Esophagus squamous epithelium (tissue), 5 donors: Measurements from ENCODE around the gene SMIM12. TPM values are rescaled to one million over a fixed set of nuclear protein-coding genes. Genes with fewer than 3 reads are reported as not detected.

Experiments
- DNase-seq: peaks from one replicate; lab custom pipeline; 2025; lab: John Stamatoyannopoulos, UW
- H3K27ac ChIP-seq, 4 donors: fragments of 200-600 bp; sonication (generic); one replicate each; pipeline ENCODE4 v1.5.1; 2016 to 2019; ENCODE audit warnings: mild to moderate bottlenecking in 1 of 4
- H3K27me3 ChIP-seq, 4 donors: fragments of 200-600 bp; sonication (generic); 1 replicate in 3 of 4; 2 replicates in 1 of 4; pipeline versions ENCODE4 v1.5.1 to v1.6.0; 2017 to 2021; ENCODE audit warnings: antibody characterized with exemption in 1 of 4
- H3K36me3 ChIP-seq, 3 donors: fragments of 200-600 bp; sonication (generic); one replicate each; pipeline ENCODE4 v1.5.1; 2016 to 2019
- H3K4me1 ChIP-seq, 3 donors: fragments of 200-600 bp; sonication (generic); one replicate each; pipeline ENCODE4 v1.5.1; 2017 to 2019
- H3K4me3 ChIP-seq, 4 donors: fragments of 200-600 bp; sonication (generic); 1 replicate in 3 of 4; 2 replicates in 1 of 4; pipeline ENCODE4 v1.5.1; 2016 to 2019; ENCODE audit warnings: mild to moderate bottlenecking in 2 of 4, moderate library complexity in 1 of 4
- H3K9me3 ChIP-seq, 3 donors: fragments of 200-600 bp; sonication (generic); one replicate each; pipeline ENCODE4 v1.5.1; 2016 to 2019
- CTCF ChIP-seq, 6 experiments: fragments of 450-650 bp in 4 of 6; fragments of 200-600 bp in 2 of 6; sonication (generic) in 2 of 6; IDR thresholded peaks; one replicate each; pipeline ENCODE4 v1.5.1; 2016 to 2019; ENCODE audit warnings: antibody characterized with exemption in 6 of 6, mild to moderate bottlenecking in 4 of 6, moderate library complexity in 4 of 6
- POLR2A ChIP-seq, 4 donors: fragments of 450-650 bp; IDR thresholded peaks; one replicate each; pipeline ENCODE4 v1.6.1; 2017; ENCODE audit warnings: antibody characterized with exemption in 4 of 4, mild to moderate bottlenecking in 4 of 4, moderate library complexity in 3 of 4
- WGBS, 2 donors: methylation state at CpG; one replicate each; pipeline ENCODE4 v1.1.5; 2018; 5-methylcytosine and 5-hydroxymethylcytosine counted together
- intact Hi-C: fragments of 100-400 bp; cut with DNase I; formaldehyde crosslinking; loops from one replicate; pipeline ENCODE4 v1.15.0; 2022
- total RNA-seq, 4 donors: library from RNA; depleted of rRNA; stranded (reverse); fragments of >200 nt; gene quantifications; one replicate each; pipeline ENCODE4 v1.1.0, GENCODE V29; 2016
- donor health status: DM: yes; HTN: yes; CAD: no.

The SMIM12 gene
- total RNA-seq, 4 donors from 2014 or later = 29.5 to 41.8 (median 36.0) TPM

GRCh38 chr1:34874296-34874952 lies 14.9 kb upstream of the SMIM12 start:
- peaks cover 0 to 77% (median 0%) of the 10 kb centered on the region in 4 donors for H3K27me3 ChIP-seq
- intact Hi-C loops = no loop called here
- DNase-seq = no peak
- 41% methylated on average over 4 of the region's 4 CpGs for WGBS, 2 donors
- no peaks in the 10 kb centered on the region for H3K4me1 ChIP-seq
- H3K4me3 ChIP-seq = no peak overlapping the region
- no peaks in the 10 kb centered on the region for H3K36me3 ChIP-seq
- TF ChIP-seq CTCF (IDR thresholded peaks at IDR 0.05) = no peak
- no peak for TF ChIP-seq POLR2A (IDR thresholded peaks at IDR 0.05)
- H3K9me3 ChIP-seq = no peaks in the 10 kb centered on the region
- no peak overlapping the region for H3K27ac ChIP-seq

GRCh38 chr1:34872133-34872503 lies 12.6 kb upstream of the SMIM12 start:
- Histone ChIP-seq H3K36me3 (no peaks in the 10 kb centered on the region), H3K27ac (no peak overlapping the region), H3K4me1 (peaks cover 0 to 2% (median 0%) of the 10 kb centered on the region in 3 donors), H3K9me3 (no peaks in the 10 kb centered on the region), H3K27me3 (peaks cover 0 to 56% (median 0%) of the 10 kb centered on the region in 4 donors), H3K4me3 (no peak overlapping the region)
- 82 to 88% methylated on average over 4 of the region's 4 CpGs for WGBS, 2 donors
- TF ChIP-seq POLR2A (IDR thresholded peaks at IDR 0.05) = no peak
- no peak for TF ChIP-seq CTCF (IDR thresholded peaks at IDR 0.05)
- intact Hi-C loops = no loop called here
- no peak for DNase-seq

- Histone ChIP-seq H3K36me3 (no peaks in the 10 kb centered on the region), H3K27ac (no peak overlapping the region), H3K9me3 (no peaks in the 10 kb centered on the region), H3K4me3 (no peak overlapping the region), H3K4me1 (peaks cover 4 to 7% (median 5%) of the 10 kb centered on the region in 3 donors), H3K27me3 (peaks cover 0 to 50% (median 0%) of the 10 kb centered on the region in 4 donors)
- TF ChIP-seq POLR2A (IDR thresholded peaks at IDR 0.05) (no peak), CTCF (IDR thresholded peaks at IDR 0.05) (no peak)
- intact Hi-C loops = no loop called here
- 58 to 70% methylated on average over 11 to 17 of the region's 17 CpGs for WGBS, 2 donors
- DNase-seq = no peak
These were observed 12.0 kb upstream of the SMIM12 start for GRCh38 chr1:34871443-34872132.

GRCh38 chr1:34870395-34870794 lies 10.8 kb upstream of the SMIM12 start:
- TF ChIP-seq CTCF (IDR thresholded peaks at IDR 0.05) (no peak), POLR2A (IDR thresholded peaks at IDR 0.05) (no peak)
- H3K4me1 ChIP-seq = peaks cover 5 to 19% (median 10%) of the 10 kb centered on the region in 3 donors
- no peak for DNase-seq
- no peak overlapping the region for H3K4me3 ChIP-seq
- no peaks in the 10 kb centered on the region for H3K36me3 ChIP-seq
- intact Hi-C loops = no loop called here
- no peaks in the 10 kb centered on the region for H3K9me3 ChIP-seq
- WGBS, 2 donors = 50 to 55% methylated on average over 2 of the region's 2 CpGs
- no peak overlapping the region for H3K27ac ChIP-seq
- H3K27me3 ChIP-seq = peaks cover 0 to 39% (median 0%) of the 10 kb centered on the region in 4 donors

- no peak for TF ChIP-seq CTCF (IDR thresholded peaks at IDR 0.05)
- no peak for TF ChIP-seq POLR2A (IDR thresholded peaks at IDR 0.05)
- no peaks in the 10 kb centered on the region for H3K36me3 ChIP-seq
- 81 to 100% methylated on average over 2 to 3 of the region's 4 CpGs for WGBS, 2 donors
- intact Hi-C loops = no loop called here
- H3K27me3 ChIP-seq = peaks cover 0 to 33% (median 0%) of the 10 kb centered on the region in 4 donors
- H3K27ac ChIP-seq = no peak overlapping the region
- no peak overlapping the region for H3K4me3 ChIP-seq
- H3K9me3 ChIP-seq = no peaks in the 10 kb centered on the region
- H3K4me1 ChIP-seq = peaks cover 5 to 22% (median 12%) of the 10 kb centered on the region in 3 donors
- no peak for DNase-seq
These were observed 10.2 kb upstream of the SMIM12 start for GRCh38 chr1:34869760-34870159.
